Stimulated activated effector memory CD8-positive, alpha-beta T cell treated with anti-CD3 and anti-CD28 coated beads, Interleukin-12 subunit alpha, Interleukin-12 subunit beta, amount 100 ng/mL, for 72 hours (primary cell): ENCODE data around the gene CAPG.
"Not testable (repeated sequence)": the region's sequence is repeated elsewhere in the genome, so short reads cannot be mapped to it uniquely, and the experiment has no call there.

Experiments
- ATAC-seq: fragments of 150-1000 bp; cut with Tn5 transposase; 2 replicates; pipeline ENCODE4 v1.10.0; 2021
- DNase-seq, 2 donors: peaks; one replicate each; pipeline ENCODE4 v3.0.0; 2021 to 2022; ENCODE audit warnings: low spot score in 2 of 2
- H3K27ac Mint-ChIP-seq: one replicate; pipeline ENCODE4 v1.8.0; 2022; ENCODE audit warnings: mild to moderate bottlenecking, mixed read lengths
- H3K36me3 Mint-ChIP-seq: one replicate; pipeline ENCODE4 v1.8.0; 2022; ENCODE audit warnings: mild to moderate bottlenecking, mixed read lengths
- H3K4me1 Mint-ChIP-seq: one replicate; pipeline ENCODE4 v1.8.0; 2022; ENCODE audit warnings: mixed read lengths
- H3K4me3 Mint-ChIP-seq: one replicate; pipeline ENCODE4 v1.8.0; 2022; ENCODE audit warnings: mild to moderate bottlenecking, mixed read lengths
- H3K9me3 Mint-ChIP-seq: one replicate; pipeline ENCODE4 v1.8.0; 2022; ENCODE audit warnings: mixed read lengths

The CAPG gene

DNA sequence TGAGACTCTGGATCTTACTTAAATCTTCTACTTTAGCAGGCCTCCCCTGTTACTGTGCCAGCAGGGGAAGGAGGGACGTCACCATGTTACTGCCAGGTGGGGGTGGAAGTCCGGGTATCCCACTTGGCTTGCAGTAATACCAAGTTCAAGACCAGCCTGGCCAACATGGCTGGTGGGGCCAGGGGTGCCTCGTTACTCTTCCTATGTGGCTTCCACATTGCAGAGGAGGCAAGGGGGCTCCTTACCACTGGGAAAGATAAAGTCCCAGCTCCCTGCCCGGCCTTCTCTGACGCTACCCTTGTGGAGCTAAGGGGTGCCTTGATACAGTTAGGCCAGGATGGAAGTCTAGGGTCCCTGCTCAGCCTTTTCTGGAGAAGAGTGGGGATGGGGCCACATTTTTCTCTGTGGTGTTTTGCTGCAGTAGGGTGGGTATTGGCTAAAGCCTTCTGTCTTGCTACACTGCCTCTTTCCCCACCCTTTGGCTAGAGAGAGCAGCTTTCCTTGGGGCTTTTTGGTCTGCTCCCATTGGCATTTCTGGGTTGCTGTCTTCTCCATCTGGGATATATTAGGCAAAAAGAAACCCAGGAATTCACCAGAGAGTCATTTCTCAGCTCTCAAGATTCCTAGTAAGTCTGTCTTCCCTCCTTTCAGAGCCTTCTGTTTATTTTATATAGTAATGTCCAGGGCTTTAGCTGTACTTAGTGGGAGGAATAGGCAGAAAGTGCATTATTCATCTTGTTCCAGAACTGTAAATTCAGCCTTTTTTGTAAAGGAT is 33.7 kb downstream of the CAPG start:
- ATAC-seq: no peak
- H3K36me3 Mint-ChIP-seq: peaks cover 49% of the 10 kb centered on the region
- no peaks in the 10 kb centered on the region for H3K4me1 Mint-ChIP-seq
- no peak overlapping the region for H3K4me3 Mint-ChIP-seq
- H3K9me3 Mint-ChIP-seq: no peaks in the 10 kb centered on the region
- DNase-seq: no peak
- peak overlapping the region; percentile 13 for H3K27ac Mint-ChIP-seq

DNA sequence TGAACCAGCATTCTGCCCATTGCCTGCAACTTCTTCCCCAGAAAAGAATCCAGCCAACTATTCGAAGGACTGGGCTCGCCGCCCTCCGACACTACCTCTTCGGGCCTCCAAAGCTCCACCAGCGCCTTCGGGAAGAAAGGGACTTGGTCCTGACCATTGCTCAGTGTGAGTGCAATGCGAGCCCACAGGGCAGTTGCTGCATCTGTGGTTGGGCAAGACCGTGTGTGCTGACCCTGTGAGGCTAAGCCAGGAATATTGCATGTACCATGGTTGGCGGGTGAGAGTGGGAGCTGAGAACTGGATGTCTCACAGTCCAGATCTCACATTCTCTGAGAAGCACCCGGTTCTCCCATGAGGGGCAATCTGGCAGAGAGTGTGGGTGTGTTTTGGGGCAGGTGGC is 39.1 kb downstream of the CAPG start:
- Mint-ChIP-seq H3K36me3 (peaks cover 32% of the 10 kb centered on the region), H3K27ac (no peak overlapping the region), H3K4me3 (no peak overlapping the region), H3K9me3 (no peaks in the 10 kb centered on the region), H3K4me1 (no peaks in the 10 kb centered on the region)
- DNase-seq (no peak), ATAC-seq (no peak)

DNA sequence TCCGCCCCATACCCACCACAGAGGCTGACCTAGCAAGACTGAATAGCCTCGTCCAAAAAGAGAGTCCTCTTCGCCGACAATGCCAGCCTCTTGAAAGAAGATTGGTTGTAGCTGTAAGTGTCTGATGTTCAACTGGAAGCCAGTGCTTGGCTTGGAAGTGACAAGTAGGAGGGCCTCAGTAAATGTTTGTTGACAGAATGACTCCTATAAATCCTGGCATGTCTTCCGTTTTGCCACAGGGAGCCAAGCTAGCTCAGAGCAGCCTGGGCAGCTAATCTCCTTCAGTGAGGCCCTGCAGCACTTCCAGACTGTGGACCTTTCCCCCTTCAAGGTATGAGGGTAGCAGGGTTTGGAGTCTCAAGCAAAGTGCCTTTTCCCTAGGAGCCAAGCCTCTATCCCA is 40.7 kb downstream of the CAPG start:
- DNase-seq (no peak), ATAC-seq (no peak)
- Mint-ChIP-seq H3K36me3 (peaks cover 26% of the 10 kb centered on the region), H3K4me1 (no peaks in the 10 kb centered on the region), H3K9me3 (no peaks in the 10 kb centered on the region), H3K4me3 (no peak overlapping the region), H3K27ac (no peak overlapping the region)

DNA sequence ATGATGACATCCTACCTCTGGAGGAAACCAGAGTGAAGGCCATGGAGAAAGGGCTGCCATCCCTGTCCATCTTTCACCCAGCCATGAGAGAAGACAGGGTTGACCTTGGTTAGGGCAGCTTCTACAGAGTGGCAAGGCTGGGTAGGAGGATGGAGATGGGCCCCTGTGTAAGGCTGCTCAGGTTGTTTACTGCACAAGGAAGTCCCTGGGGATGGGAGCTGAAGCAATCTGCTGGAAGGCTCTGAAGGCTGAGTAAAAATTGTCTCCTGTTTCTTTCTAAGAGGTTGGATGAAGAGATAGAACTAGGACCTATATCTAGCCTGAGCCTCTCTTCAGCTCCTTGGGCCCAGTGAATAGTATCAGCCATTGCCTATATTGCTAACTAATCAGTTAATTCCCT is 41.2 kb downstream of the CAPG start:
- Mint-ChIP-seq H3K27ac (peak overlapping the region; percentile 32), H3K4me1 (no peaks in the 10 kb centered on the region), H3K9me3 (no peaks in the 10 kb centered on the region), H3K4me3 (no peak overlapping the region), H3K36me3 (peaks cover 25% of the 10 kb centered on the region)
- ATAC-seq (no peak), DNase-seq (no peak)

DNA sequence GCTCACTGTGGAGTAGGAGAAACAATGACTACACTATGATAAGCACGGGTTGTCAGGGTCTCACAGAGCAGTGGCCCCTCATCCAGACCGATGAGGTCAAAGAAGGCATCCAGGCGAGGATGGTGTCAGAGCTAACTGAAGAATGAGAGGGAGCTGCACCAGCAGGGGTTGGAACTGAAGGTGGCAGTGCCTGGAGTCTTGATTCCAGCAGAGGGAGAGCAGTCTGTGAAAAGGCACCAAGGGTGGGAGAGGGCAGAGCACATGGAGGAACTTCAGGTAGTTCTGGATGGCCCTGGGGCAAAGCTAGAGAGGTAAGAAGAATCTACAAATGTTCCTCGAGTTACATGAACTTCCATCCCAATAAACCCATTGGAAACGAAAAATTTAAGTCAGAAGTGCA is 43.0 kb downstream of the CAPG start:
- no peak overlapping the region for H3K4me3 Mint-ChIP-seq
- peaks cover 23% of the 10 kb centered on the region for H3K36me3 Mint-ChIP-seq
- no peak overlapping the region for H3K27ac Mint-ChIP-seq
- no peaks in the 10 kb centered on the region for H3K9me3 Mint-ChIP-seq
- ATAC-seq (no peak), DNase-seq (no peak)
- H3K4me1 Mint-ChIP-seq: no peaks in the 10 kb centered on the region

DNA sequence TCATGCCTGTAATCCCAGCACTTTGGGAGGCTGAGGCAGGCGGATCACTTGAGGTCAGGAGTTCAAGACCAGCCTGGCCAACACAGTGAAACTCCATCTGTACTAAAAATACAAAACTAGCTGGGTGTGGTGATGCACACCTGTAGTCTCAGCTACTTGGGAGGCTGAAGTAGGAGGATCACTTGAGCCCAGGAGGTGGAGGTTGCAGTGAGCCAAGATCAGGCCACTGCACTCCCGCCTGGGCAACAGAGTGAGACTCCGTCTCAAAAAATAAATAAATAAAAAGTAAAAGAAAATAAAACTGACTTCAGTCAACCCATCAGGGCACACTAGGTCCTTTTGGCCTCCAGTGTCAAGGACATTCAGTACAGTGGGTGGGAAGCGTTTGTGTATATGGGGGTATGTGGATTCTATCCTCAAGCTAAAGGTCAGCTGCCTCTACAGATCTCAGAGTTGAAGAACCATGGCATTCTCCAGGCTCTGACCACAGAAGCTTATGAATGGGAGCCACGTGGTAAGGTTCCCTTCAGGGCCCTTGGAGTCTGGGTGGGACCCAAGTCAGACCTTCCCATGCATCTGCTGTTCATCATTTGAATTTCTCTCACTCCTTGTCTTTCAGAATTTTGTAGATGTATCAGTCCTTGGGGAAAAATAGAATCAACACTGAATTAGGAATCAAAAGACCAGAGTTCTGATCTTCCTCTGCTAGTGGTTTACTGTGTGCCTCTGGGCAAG is 47.3 kb downstream of the CAPG start:
- Mint-ChIP-seq H3K36me3 (peaks cover 48% of the 10 kb centered on the region), H3K27ac (peak overlapping the region; percentile 29), H3K4me1 (peaks cover 11% of the 10 kb centered on the region)
- ATAC-seq, H3K9me3 Mint-ChIP-seq, DNase-seq, H3K4me3 Mint-ChIP-seq: not testable (repeated sequence)

DNA sequence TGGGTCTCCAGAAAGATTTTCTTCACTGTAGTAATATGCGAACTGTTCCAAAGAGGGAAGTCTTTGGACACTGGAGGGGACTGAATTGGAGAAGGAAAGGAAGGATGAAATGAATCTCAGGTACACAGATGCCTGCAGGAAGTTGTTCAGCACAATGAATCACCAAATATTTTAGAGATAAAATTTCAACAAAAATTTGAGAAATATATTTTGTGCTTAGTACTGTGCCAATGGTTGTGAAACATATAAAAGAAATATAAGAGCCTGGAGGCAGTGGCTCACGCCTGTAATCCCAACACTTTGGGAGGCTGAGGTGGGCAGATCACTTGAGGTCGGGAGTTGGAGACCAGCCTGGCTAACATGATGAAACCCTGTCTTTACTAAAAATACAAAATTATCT is 52.4 kb downstream of the CAPG start:
- Mint-ChIP-seq H3K4me1 (peaks cover 44% of the 10 kb centered on the region), H3K9me3 (no peaks in the 10 kb centered on the region), H3K27ac (no peak overlapping the region), H3K4me3 (no peak overlapping the region), H3K36me3 (peaks cover 67% of the 10 kb centered on the region)
- no peak for DNase-seq
- no peak for ATAC-seq

DNA sequence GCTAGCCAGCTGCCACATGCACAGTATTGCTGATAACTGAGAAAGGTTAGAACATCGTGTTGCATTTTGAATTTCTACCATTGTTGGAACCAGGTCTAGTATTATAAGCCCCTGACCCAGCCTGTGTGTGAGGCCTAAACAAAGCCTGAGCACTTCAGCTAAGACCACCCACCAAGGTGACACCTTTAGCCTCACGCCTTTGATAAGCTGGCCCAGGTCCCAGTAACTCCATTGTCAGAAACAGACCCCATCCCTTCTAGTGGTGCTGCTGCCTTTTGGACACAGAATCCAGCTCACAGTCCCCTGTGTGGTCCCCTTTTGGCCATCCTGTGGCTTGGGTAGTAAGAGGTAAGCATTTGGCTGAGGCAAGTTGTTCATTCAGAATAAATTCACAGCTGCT is 54.0 kb downstream of the CAPG start:
- DNase-seq: no peak
- H3K4me3 Mint-ChIP-seq: no peak overlapping the region
- ATAC-seq: no peak
- peaks cover 48% of the 10 kb centered on the region for H3K4me1 Mint-ChIP-seq
- H3K36me3 Mint-ChIP-seq: peaks cover 65% of the 10 kb centered on the region
- H3K27ac Mint-ChIP-seq: no peak overlapping the region
- H3K9me3 Mint-ChIP-seq: no peaks in the 10 kb centered on the region

DNA sequence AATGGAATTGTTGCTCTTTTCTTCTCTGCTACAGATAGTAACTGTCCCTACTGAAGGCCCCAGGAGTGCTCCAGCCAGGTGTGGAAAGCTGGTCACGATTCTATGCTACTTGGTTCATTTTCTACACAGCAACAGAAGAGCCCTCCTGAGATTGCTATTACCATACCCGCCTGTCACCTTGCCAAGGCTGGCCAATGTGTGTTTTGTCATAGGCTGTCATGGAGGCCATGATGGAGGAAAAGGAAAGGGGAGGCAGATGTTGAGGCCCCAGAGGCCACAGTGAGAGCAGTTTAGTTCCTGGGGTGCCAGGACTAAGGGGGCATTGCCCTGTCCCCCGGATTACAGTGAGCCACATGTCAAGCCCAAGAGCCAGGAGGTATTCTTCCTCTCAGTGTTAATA is 54.6 kb downstream of the CAPG start:
- Mint-ChIP-seq H3K27ac (peak overlapping the region; percentile 100), H3K4me3 (peak overlapping the region; percentile 99), H3K9me3 (no peaks in the 10 kb centered on the region), H3K36me3 (peaks cover 65% of the 10 kb centered on the region), H3K4me1 (peaks cover 51% of the 10 kb centered on the region)
- ATAC-seq (no peak), DNase-seq (no peak)

DNA sequence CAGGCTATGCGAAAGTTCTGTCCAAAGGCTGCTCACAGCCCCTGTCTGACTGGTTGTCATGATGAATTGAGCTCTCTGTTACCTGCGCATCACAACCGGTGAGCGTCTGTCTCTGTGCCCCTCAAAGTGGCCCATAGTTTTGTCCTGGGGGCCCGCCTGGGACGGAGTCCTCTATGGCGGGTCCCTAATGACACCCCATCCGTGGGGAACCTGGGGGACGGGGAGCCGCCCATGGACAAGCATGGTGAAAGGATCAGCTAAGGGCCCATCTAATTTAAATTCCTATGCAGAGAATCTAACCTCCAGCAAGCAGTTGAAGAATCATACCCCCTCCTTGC is 55.1 kb downstream of the CAPG start:
- peaks cover 54% of the 10 kb centered on the region for H3K4me1 Mint-ChIP-seq
- ATAC-seq: peak; percentile 12

DNA sequence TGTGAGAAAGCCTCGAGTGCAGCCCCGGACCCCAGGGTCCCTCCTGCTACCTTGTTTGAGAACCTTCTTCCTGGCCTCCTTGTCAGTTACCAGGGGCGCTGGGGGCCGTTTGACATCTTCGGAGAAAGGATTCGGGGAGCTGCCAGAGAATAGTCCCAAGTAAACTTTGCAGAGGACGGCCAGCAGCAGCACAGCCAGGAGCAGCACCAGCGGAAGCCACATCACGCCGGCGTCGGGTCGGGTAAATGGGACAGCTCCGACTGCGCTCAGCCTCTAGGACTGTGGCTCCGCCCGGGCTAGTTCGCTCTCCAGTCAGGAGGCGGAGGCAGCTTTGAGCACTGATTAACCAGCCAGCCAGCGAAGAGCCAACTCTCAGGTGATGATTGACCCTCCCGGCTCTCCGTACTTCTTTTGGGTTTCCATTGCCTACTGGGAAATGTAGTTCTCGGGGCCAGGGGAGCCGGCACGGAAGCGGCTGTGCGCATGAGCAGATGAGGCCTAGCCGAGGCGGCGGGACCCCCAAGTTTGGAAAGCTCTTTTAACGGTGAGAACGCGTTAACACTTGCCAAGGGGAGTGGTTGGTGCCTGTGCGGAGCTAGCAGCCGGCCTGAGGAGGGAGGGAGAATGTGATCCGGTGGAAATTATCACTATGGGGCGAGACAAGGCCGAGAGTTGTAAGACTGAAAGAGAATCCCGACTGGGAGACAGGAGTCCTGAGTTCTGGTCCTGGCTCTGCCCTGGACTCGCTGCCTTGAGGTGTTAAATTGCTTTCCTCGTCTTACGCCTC is 55.7 kb downstream of the CAPG start, which contains the start of the genes ELMOD3 and RETSAT:
TSS of gene ELMOD3 (plus strand) at position 484 of the 787 bp plus-strand sequence. CDS start 2,430 bp downstream, outside the sequence.
TSS of gene RETSAT (minus strand) at position 243 of the 787 bp plus-strand sequence. CDS start at position 222, 21 bp downstream.
- Mint-ChIP-seq H3K27ac (peak within 1 kb of the TSS; percentile 100), H3K9me3 (no peaks in the 10 kb centered on the region), H3K4me1 (peaks cover 50% of the 10 kb centered on the region), H3K4me3 (peak within 1 kb of the TSS; percentile 99), H3K36me3 (peaks cover 68% of the 10 kb centered on the region)
- DNase-seq (peak; percentile 86 to 98), ATAC-seq (peak; percentile 99)

More for the DNA sequence above, 55.1 kb downstream of the CAPG start:
- Mint-ChIP-seq H3K4me3 (peak overlapping the region; percentile 99), H3K36me3 (peaks cover 67% of the 10 kb centered on the region), H3K27ac (peak overlapping the region; percentile 100), H3K9me3 (no peaks in the 10 kb centered on the region)
- no peak for DNase-seq

DNA sequence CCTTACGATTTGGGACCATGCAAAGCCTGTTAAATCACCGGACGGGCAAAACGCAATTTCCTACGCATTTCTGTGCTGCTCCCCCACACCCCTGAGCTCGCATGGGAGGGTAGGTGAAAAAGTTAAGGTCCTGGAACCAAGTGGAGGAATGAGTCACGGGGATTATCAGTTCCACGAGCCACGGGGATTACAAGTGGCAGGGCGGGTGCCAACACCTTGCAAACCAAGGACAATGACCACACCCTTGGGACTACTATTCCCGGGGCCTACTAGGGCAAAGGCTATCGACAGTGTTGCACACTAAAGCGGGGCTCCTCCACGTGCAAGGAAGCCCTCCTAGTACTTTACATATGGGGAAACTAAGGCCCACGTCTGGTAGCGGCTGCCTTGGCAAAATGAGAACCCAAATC is 56.3 kb downstream of the CAPG start:
- no peaks in the 10 kb centered on the region for H3K9me3 Mint-ChIP-seq
- H3K27ac Mint-ChIP-seq: peak overlapping the region; percentile 100
- peaks cover 48% of the 10 kb centered on the region for H3K4me1 Mint-ChIP-seq
- DNase-seq (no peak), ATAC-seq (peak; percentile 4)
- peaks cover 68% of the 10 kb centered on the region for H3K36me3 Mint-ChIP-seq
- peak overlapping the region; percentile 99 for H3K4me3 Mint-ChIP-seq

DNA sequence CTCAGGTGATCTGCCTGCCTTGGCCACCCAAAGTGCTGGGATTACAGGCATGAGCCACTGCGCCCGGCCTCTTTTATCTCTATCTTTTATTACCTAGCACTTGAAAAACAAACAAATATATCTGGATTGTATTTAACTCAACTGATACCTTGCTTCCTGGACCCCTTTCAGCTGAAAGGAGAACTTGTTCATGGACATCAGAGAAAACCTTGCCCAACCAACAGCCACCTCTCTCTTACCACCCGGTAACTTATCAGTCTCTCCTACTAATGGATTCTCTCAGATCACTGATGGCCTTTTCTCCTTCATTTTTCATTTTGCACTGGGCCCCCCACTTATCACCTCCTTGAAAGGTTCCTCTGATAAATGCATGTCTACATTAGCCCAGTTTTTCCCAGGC is 62.6 kb downstream of the CAPG start:
- Mint-ChIP-seq H3K9me3 (no peaks in the 10 kb centered on the region), H3K4me3 (no peak overlapping the region), H3K36me3 (peaks cover 64% of the 10 kb centered on the region), H3K4me1 (peaks cover 8% of the 10 kb centered on the region), H3K27ac (no peak overlapping the region)
- DNase-seq (no peak), ATAC-seq (no peak)
